ENCODE data around the gene C10orf95. TPM values are rescaled to one million over a fixed set of nuclear protein-coding genes. Genes with fewer than 3 reads are reported as not detected.

The C10orf95 gene
- total RNA-seq, 1 donor from 2014 or later: 5.7 TPM

DNA sequence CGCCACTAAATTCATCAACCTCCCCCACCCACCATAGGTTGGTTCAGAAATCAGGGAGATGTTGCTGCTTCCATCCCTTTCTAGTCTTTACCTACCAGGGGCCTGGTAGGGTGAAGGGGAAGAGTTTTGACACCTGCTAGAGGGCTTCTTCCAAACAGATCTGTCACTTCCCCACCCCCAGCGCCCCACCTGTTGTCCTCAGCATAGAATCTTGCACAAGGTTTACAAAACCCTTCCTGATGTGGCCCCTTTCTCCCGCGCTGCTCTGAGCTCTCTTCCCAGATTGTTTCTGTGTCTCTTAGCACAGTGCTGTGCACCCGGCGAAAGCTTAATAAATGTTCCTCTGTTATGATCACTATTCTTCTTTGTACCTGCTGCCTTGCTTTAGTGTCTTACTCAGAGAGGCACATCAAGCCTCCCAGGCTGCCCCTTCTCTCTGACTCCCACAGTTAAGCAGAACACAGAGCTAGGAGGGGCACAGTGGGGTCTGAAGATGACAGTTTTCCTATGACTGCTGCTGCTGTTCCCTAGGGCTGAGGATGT lies 11.2 kb upstream of the C10orf95 start:
- ATAC-seq: no peak
- TF ChIP-seq, protein P1, sequence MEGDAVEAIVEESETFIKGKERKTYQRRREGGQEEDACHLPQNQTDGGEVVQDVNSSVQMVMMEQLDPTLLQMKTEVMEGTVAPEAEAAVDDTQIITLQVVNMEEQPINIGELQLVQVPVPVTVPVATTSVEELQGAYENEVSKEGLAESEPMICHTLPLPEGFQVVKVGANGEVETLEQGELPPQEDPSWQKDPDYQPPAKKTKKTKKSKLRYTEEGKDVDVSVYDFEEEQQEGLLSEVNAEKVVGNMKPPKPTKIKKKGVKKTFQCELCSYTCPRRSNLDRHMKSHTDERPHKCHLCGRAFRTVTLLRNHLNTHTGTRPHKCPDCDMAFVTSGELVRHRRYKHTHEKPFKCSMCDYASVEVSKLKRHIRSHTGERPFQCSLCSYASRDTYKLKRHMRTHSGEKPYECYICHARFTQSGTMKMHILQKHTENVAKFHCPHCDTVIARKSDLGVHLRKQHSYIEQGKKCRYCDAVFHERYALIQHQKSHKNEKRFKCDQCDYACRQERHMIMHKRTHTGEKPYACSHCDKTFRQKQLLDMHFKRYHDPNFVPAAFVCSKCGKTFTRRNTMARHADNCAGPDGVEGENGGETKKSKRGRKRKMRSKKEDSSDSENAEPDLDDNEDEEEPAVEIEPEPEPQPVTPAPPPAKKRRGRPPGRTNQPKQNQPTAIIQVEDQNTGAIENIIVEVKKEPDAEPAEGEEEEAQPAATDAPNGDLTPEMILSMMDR (IDR thresholded peaks at IDR 0.05): no peak
- no peaks in the 10 kb centered on the region for H3K9me3 ChIP-seq
- peak overlapping the region; percentile 53 for H3K27ac ChIP-seq
- intact Hi-C loops (cut with DNase I): no loop called here
- no peak for DNase-seq
- H3K36me3 ChIP-seq: no peaks in the 10 kb centered on the region
- H3K4me1 ChIP-seq: peaks cover 19% of the 10 kb centered on the region
- H3K4me3 ChIP-seq: peak overlapping the region; percentile 64
- H3K27me3 ChIP-seq (ENCODE audit: low read depth): no peaks in the 10 kb centered on the region

DNA sequence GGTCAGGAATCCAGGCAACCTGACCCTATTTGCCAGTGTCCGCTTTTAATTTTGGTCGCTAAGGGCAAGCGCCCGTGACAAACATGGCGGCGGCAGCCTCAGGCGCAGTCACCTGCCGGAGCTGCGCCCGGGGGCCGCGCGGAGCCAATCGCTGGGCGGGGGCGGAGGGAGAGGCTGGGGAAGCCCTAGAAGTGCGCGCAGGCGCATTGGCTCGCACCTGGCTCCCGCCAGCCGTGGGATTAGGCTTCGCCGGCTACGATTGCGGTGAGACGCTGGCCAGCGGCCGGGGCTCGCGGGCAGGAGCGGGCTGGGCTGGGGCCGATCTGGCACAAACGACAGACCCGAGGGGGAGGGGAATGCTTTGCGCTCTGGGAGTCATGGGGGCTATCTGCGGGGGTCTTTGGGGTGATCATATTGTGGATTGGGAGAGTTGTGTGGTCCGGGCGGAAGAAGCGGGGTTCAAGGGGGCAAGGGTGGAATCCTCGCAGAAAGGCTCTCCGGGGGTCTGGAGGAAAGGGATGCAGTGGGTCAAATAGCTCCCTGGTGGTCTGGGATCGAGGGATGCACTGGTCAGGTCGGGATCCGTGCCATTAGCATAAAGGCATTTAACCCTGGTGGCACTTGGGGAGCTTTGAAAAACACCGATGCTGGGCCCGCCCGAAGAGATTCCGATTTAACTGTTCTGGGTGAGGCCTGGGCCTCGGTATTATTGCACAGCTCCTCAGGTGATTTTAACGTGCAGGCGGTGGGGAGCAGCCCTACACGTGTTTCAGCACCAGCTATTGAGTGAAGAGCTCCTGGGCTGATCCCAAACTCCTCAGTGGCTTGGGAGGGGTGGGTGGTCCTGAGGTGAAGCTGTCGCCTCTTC lies 10.1 kb upstream of the C10orf95 start:
- TF ChIP-seq, protein P1 (IDR thresholded peaks at IDR 0.05): no peak
- ATAC-seq (peak; percentile 98), DNase-seq (peak; percentile 97)
- Histone ChIP-seq H3K27me3 (ENCODE audit: low read depth) (no peaks in the 10 kb centered on the region), H3K27ac (peak overlapping the region; percentile 70), H3K4me3 (peak overlapping the region; percentile 64), H3K4me1 (peaks cover 22% of the 10 kb centered on the region), H3K36me3 (no peaks in the 10 kb centered on the region), H3K9me3 (no peaks in the 10 kb centered on the region)
- intact Hi-C loops (cut with DNase I): no loop called here

DNA sequence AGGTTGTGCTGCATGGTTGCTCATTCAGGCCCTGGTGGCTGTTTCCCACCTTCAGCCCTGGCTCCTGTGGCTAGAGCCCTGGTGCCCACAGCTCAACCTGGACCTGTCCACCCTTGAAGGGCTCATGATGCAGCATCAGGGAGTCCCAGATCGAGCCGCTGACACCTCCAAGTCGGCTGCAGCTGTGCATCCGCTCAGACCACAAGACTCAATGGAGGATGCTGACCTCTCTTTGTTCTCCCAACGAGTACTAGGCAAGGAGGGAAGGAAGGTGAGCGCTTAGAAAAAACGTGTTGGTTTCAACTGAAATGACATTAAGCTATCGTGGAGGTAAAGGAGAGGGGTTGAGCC lies 9.5 kb upstream of the C10orf95 start:
- no peak for DNase-seq
- TF ChIP-seq, protein P1 (IDR thresholded peaks at IDR 0.05): no peak
- intact Hi-C loops (cut with DNase I): no loop called here
- no peaks in the 10 kb centered on the region for H3K36me3 ChIP-seq
- ATAC-seq: peak in 1 of 2 donors; percentile 4
- H3K4me3 ChIP-seq: peak overlapping the region; percentile 64
- peaks cover 28% of the 10 kb centered on the region for H3K4me1 ChIP-seq
- no peaks in the 10 kb centered on the region for H3K9me3 ChIP-seq
- no peaks in the 10 kb centered on the region for H3K27me3 ChIP-seq (ENCODE audit: low read depth)
- H3K27ac ChIP-seq: peak overlapping the region; percentile 70

DNA sequence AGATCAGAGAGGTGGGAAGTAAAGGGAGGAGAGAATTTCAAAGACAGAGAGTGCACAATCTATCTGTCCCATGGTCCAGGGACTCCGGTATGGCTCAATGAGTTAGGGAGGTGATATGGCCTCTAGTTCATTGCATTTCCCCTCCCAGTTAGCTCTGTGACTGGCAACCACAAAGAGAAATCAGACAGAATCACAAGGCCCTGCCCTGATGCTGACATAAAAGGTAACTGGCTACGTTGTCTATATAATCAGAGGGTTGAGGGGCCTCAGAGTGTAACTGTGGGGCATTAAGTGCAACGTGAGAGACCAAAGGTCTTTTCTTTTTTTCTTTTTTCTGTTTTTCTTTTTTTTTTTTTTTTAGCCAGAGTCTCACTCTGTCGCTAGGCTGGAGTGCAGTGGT lies 7.3 kb upstream of the C10orf95 start:
- intact Hi-C loops (cut with DNase I): no loop called here
- peaks cover 49% of the 10 kb centered on the region for H3K4me1 ChIP-seq

DNA sequence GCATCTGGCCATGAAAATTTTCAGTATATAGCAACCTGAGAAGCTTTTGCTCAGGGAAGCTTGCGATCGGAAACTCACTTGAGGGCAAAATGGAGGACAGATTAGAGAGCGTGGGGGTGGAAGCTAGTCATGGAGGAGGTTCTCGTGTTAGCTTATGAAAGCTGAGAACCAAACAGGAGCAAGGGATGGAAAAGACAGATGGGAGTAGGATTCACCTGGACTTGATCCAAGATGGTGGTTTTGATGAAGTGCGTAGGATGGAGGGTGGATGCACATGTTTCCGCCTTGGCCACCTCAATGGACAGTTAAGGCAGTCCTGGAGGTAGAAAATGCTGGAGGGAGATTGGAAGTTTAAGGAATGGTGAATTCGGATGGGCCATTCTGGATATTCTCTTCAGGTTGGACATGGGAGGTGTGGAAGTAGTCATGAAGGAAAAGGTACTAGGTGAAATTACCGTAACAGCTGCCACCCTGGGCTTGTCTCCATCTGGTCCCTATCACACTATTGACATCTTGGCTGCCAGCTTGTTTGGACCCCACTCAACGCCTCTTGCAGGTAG lies 6.3 kb upstream of the C10orf95 start:
- TF ChIP-seq, protein P1 (IDR thresholded peaks at IDR 0.05): no peak
- Histone ChIP-seq H3K36me3 (no peaks in the 10 kb centered on the region), H3K27me3 (ENCODE audit: low read depth) (no peaks in the 10 kb centered on the region), H3K9me3 (no peaks in the 10 kb centered on the region), H3K27ac (no peak overlapping the region), H3K4me3 (no peak overlapping the region), H3K4me1 (peaks cover 56% of the 10 kb centered on the region)
- intact Hi-C loops (cut with DNase I): no loop called here
- DNase-seq (no peak), ATAC-seq (no peak)

More for the DNA sequence above, 7.3 kb upstream of the C10orf95 start:
- ATAC-seq: no peak
- Histone ChIP-seq H3K4me3 (no peak overlapping the region), H3K27ac (no peak overlapping the region), H3K36me3 (no peaks in the 10 kb centered on the region), H3K27me3 (ENCODE audit: low read depth) (no peaks in the 10 kb centered on the region), H3K9me3 (no peaks in the 10 kb centered on the region)
- TF ChIP-seq, protein P1 (IDR thresholded peaks at IDR 0.05): no peak
- no peak for DNase-seq

Data from lower lobe of right lung (tissue), 2 donors.